D721Med (cell line): ENCODE results near the gene RASSF4.

Experiments used
- DNase-seq: peaks from one replicate; pipeline ENCODE4 v3.0.0; 2011; ENCODE audit warnings: low spot score; ENCODE audit not compliant: insufficient read length
- FAIRE-seq: peaks from 2 replicates; lab custom pipeline; 2011; peaks lifted over from hg19 to GRCh38; lab: Jason Lieb, UNC
- TF ChIP-seq, protein P1 (sequence below): IDR thresholded peaks from 2 replicates; pipeline ENCODE4 v1.5.1; 2012; ENCODE audit warnings: mild to moderate bottlenecking, control low read depth; ENCODE audit not compliant: insufficient read depth; ENCODE audit errors: missing control alignments

The RASSF4 gene

DNA sequence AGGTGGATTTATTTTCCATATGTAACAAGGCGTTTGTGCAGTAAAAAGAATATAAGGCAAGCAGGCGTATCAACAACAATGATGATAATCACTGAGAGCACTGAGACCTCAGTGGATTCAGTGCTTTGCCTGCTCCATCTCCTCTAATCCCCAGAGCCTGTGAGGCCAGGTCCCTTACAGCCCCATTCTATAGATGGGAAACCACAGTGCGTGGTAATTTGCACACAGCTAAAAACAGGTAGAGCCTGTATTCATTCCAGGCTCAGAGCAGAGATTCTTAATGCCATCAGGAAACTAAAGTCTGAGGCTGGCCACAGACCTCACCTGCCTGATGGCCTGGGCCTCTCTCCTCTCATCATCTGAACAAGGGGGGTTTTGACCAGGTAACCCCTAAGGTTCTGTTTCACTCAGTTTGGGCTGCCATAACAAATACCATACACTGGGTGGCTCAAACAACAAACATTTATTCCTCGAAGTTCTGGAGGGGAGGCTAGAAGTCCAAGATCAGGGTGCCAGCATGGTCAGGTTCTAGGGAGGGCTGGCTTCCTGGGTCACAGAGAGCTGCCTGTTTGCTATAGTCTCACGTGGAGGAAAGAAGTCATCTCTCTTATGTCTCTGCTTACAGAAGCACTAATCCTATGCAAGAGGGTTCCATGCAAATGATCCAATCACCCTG is 10.3 kb upstream of the RASSF4 start:
- no peak for FAIRE-seq
- TF ChIP-seq, protein P1, sequence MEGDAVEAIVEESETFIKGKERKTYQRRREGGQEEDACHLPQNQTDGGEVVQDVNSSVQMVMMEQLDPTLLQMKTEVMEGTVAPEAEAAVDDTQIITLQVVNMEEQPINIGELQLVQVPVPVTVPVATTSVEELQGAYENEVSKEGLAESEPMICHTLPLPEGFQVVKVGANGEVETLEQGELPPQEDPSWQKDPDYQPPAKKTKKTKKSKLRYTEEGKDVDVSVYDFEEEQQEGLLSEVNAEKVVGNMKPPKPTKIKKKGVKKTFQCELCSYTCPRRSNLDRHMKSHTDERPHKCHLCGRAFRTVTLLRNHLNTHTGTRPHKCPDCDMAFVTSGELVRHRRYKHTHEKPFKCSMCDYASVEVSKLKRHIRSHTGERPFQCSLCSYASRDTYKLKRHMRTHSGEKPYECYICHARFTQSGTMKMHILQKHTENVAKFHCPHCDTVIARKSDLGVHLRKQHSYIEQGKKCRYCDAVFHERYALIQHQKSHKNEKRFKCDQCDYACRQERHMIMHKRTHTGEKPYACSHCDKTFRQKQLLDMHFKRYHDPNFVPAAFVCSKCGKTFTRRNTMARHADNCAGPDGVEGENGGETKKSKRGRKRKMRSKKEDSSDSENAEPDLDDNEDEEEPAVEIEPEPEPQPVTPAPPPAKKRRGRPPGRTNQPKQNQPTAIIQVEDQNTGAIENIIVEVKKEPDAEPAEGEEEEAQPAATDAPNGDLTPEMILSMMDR: no peak
- DNase-seq: no peak

DNA sequence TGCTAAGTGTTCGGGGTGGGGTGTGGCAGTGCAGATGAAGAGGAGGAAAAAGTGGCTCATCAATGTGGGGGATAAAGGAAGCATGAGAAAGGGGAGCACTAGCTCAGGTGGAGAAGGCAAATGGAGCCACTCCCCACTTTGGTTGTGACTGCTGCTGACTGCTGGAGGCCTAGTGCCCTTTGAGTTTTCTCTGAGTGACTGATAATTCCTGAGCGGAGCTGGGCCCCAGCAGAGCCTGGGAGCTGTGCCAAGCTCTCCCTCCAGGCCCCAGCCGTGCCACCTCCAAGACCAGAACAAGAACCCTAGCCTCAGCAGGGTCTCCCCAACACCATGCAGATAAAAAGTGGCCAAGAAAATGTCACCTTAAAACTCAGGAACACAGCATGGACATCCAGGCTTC is 9.7 kb upstream of the RASSF4 start:
- FAIRE-seq (no peak), DNase-seq (no peak)
- TF ChIP-seq, protein P1: no peak

DNA sequence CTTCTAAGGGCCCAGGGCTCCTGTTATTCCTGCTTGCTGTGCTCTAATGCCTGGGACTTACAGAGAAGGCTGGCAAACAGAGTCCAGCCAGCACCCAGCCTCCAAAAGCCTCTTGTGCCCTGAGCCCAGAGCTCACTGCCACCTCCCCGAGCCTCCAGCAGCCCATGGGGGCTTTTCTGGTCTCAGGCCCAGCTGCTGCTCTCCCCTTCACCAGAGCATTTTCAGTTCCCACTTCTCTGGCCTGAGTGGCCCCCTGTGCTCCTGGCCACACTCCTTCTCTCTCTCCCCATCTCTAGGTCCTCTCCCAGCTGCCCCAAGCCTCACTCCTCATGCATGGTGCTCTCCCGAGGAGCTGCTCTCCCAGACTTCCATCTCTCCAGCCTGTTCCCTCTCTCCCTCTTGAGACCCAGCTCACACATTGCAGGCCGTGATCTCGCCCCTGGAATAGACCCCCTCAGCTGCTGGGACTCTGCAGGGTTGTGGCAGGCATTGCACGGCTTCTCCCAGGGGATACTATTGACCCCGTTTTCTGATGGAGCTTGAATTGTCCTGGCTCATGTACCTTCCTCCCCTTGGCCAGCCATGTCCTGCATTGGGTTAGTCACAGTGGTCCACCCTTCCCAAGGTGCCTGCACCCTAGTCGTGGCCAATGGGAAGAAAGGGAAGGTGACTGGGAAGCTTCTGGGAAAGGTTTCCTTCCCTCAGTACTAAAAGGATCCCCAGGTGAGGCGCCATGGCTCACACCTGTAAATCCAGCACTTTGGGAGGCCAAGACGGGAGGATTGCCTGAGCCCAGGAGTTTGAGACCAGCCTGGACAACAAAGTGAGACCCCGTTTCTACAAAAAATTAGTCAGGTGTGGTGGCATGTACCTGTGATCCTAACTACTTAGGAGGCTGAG is 9.0 kb upstream of the RASSF4 start:
- DNase-seq (no peak), FAIRE-seq (no peak)
- TF ChIP-seq, protein P1: no peak

DNA sequence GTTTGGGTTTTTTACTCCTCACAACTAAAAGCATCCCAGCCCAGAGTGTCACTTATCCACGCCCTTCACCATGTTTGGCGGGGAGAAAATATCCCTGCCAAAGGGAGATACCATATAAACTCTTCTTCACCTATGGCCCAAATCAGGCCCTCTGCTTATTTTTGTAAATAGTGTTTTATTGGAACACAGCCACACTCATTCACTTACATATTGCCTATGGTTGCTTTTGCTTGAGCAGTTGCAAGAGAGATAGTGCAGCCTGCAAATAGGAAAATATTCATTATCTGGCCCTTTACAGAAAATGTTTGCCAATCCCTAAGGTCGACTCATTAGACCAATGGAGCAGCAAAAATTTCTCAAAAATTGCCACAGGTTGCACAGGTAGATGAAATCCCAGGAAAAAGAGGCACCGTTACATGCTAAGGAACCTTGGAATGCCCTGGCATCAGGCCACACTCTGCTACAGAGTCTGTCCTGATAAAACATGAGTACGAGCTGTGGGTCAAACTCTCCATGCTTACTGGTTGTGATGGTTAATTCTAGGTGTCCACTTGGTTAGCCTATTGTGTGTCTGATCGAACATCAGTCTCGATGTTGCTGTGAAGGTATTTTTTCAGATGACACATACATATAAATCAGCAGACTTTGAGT is 7.9 kb upstream of the RASSF4 start:
- FAIRE-seq (no peak), DNase-seq (no peak)
- TF ChIP-seq, protein P1: no peak

DNA sequence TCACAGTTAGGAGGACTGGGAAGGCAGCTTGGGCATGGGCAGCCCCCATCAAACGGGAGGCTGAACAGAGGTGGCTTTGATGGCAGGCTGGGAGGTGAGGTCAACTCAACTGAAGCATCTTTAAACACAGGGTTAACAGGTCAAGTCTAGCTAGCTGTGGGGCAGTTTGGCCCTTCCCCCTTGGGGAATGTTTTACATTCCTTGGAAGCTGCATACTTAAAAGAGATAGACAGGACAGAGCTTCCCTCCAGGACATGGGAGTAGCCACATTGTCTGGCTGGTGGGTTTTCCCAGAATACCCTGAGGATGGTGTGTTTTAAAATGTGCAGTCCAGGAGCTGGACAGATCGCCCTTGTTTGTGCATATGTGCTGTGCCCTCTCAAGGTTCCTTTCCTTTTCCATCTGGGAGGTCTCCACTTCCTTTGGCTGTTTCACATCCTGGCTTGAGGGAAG is 6.8 kb upstream of the RASSF4 start:
- DNase-seq (no peak), FAIRE-seq (no peak)
- TF ChIP-seq, protein P1: no peak

DNA sequence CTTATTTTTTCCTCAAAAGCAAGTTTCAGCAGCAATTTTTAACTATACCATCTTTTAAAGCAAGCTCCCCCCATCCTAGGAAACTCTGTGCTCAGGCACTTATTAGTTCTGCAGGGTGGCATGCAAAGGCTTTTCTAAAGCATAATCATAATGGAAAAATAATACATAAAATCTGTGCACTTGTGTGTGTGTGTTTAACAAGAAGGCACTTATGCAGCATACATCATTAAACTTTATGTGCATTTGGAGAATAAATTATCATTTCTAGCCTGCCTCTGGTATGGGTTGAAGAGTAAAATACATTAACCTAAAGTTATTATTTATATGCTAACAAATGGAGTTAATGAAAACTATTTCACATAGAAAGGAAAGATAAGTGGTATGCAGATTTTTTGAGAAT is 5.6 kb upstream of the RASSF4 start:
- TF ChIP-seq, protein P1: no peak
- FAIRE-seq (no peak), DNase-seq (no peak)
